ENCODE measurements around the gene IQSEC1.

The IQSEC1 gene

GRCh38 chr3:13066834-13067233 lies 6.4 kb downstream of the IQSEC1 start:
- DNase-seq: no peak

- no peak for DNase-seq
Measured at GRCh38 chr3:13066236-13066635, 7.0 kb downstream of the IQSEC1 start.

- DNase-seq: no peak
Measured at GRCh38 chr3:13065727-13066126, 7.5 kb downstream of the IQSEC1 start.

- DNase-seq: no peak
Measured at GRCh38 chr3:13064964-13065363, 8.3 kb downstream of the IQSEC1 start.

- peak; percentile 6 to 65 for DNase-seq
Measured at GRCh38 chr3:13064159-13064868, 8.9 kb downstream of the IQSEC1 start.

- DNase-seq: no peak
Measured at GRCh38 chr3:13063225-13063624, 10.0 kb downstream of the IQSEC1 start.

GRCh38 chr3:13062647-13063046 lies 10.6 kb downstream of the IQSEC1 start:
- no peak for DNase-seq

- DNase-seq: no peak
Measured at GRCh38 chr3:13060341-13060910, 12.8 kb downstream of the IQSEC1 start.

- no peak for DNase-seq
Measured at GRCh38 chr3:13058346-13059120, 14.7 kb downstream of the IQSEC1 start.

GRCh38 chr3:13057282-13058040 lies 15.8 kb downstream of the IQSEC1 start:
- no peak for DNase-seq

- no peak for DNase-seq
Measured at GRCh38 chr3:13055634-13056033, 17.6 kb downstream of the IQSEC1 start.

- no peak for DNase-seq
Measured at GRCh38 chr3:13054341-13055285, 18.6 kb downstream of the IQSEC1 start.

GRCh38 chr3:13053893-13054292 lies 19.3 kb downstream of the IQSEC1 start:
- no peak for DNase-seq

GRCh38 chr3:13053420-13053819 lies 19.8 kb downstream of the IQSEC1 start:
- DNase-seq: no peak

GRCh38 chr3:13052191-13052820 lies 20.9 kb downstream of the IQSEC1 start:
- no peak for DNase-seq

- no peak for DNase-seq
Measured at GRCh38 chr3:13051581-13051980, 21.6 kb downstream of the IQSEC1 start.

- no peak for DNase-seq
Measured at GRCh38 chr3:13051066-13051465, 22.2 kb downstream of the IQSEC1 start.

- DNase-seq: no peak
Measured at GRCh38 chr3:13050446-13050845, 22.8 kb downstream of the IQSEC1 start.

- no peak for DNase-seq
Measured at GRCh38 chr3:13049400-13049799, 23.8 kb downstream of the IQSEC1 start.

- no peak for DNase-seq
Measured at GRCh38 chr3:13047296-13048165, 25.7 kb downstream of the IQSEC1 start.
